ENCODE data around the gene KANSL1. TPM values are rescaled to one million over a fixed set of nuclear protein-coding genes. Genes with fewer than 3 reads are reported as not detected.

Gene KANSL1
- total RNA-seq, 1 experiment from 2014 or later: 72.7 TPM

GRCh38 chr17:46199379-46199778 is 6.2 kb upstream of the KANSL1 start (continued):
- TF ChIP-seq HMGXB4 (CRISPR knock-in tag; IDR thresholded peaks at IDR 0.05): no peak
- TF ChIP-seq RELA (CRISPR knock-in tag; IDR thresholded peaks at IDR 0.05; ENCODE audit: borderline replicate concordance): no peak
- TF ChIP-seq CREM (CRISPR knock-in tag; IDR thresholded peaks at IDR 0.05): no peak

- no peak for DNase-seq (ENCODE audit: low spot score)
- H3K9me3 Mint-ChIP-seq: peaks cover 22% of the 10 kb centered on the region
- peaks cover 10% of the 10 kb centered on the region for H3K4me1 Mint-ChIP-seq
- H3K27ac Mint-ChIP-seq: no peak overlapping the region
- POLR2A ChIA-PET: interaction anchor here (0.6 kb wide), 1 partner anchor 301 kb away, joined by 6 read pairs; no protein-coding TSS in a partner anchor
- peaks cover 33% of the 10 kb centered on the region for H3K36me3 Mint-ChIP-seq
- CTCF ChIA-PET: interaction anchor here (0.5 to 2.4 kb wide), 2 partner anchors 15 to 54 kb away, joined by 4 to 14 read pairs; no protein-coding TSS in a partner anchor
- TF ChIP-seq MLX (CRISPR knock-in tag; IDR thresholded peaks at IDR 0.05) (no peak), ATF3 (CRISPR knock-in tag; conservative IDR thresholded peaks at IDR 0.05) (no peak), E2F5 (CRISPR knock-in tag; IDR thresholded peaks at IDR 0.05) (no peak), SP1 (CRISPR knock-in tag; conservative IDR thresholded peaks at IDR 0.05) (no peak), PREB (CRISPR knock-in tag; IDR thresholded peaks at IDR 0.05; ENCODE audit: borderline replicate concordance) (no peak), ETV6 (CRISPR knock-in tag; IDR thresholded peaks at IDR 0.05) (no peak), SMAD3 (CRISPR knock-in tag; IDR thresholded peaks at IDR 0.05; ENCODE audit: borderline replicate concordance) (no peak), GRHL2 (CRISPR knock-in tag; IDR thresholded peaks at IDR 0.05; ENCODE audit: insufficient replicate concordance, severe bottlenecking) (no peak), SOX15 (CRISPR knock-in tag; IDR thresholded peaks at IDR 0.05) (no peak)
- no peak overlapping the region for H3K4me3 Mint-ChIP-seq
- 0 out of 2 replicates have a peak, but pooled peaks cover 2% of the 10 kb centered on the region for H3K27me3 Mint-ChIP-seq (ENCODE audit: low read depth)
- ATAC-seq: no peak
These were observed 5.0 kb upstream of the KANSL1 start for GRCh38 chr17:46198233-46198632.

GRCh38 chr17:46197530-46197929 is 4.3 kb upstream of the KANSL1 start:
- Mint-ChIP-seq H3K9me3 (peaks cover 22% of the 10 kb centered on the region), H3K4me3 (no peak overlapping the region), H3K36me3 (peaks cover 33% of the 10 kb centered on the region), H3K27ac (no peak overlapping the region), H3K27me3 (ENCODE audit: low read depth) (0 out of 2 replicates have a peak, but pooled peaks cover 2% of the 10 kb centered on the region), H3K4me1 (peaks cover 10% of the 10 kb centered on the region)
- DNase-seq (ENCODE audit: low spot score) (no peak), ATAC-seq (no peak)
- ChIA-PET CTCF (interaction anchor here (0.9 kb wide), 1 partner anchor 16 kb away, joined by 3 read pairs; no protein-coding TSS in a partner anchor), POLR2A (interaction anchor here (0.6 kb wide), 1 partner anchor 301 kb away, joined by 6 read pairs; no protein-coding TSS in a partner anchor)
- TF ChIP-seq ATF1 (CRISPR knock-in tag; IDR thresholded peaks at IDR 0.05): no peak
- TF ChIP-seq TEAD1 (CRISPR knock-in tag; IDR thresholded peaks at IDR 0.05): no peak
- no peak for TF ChIP-seq JUN (CRISPR knock-in tag; IDR thresholded peaks at IDR 0.05)
- TF ChIP-seq ATF6 (CRISPR knock-in tag; IDR thresholded peaks at IDR 0.05): no peak
- no peak for TF ChIP-seq USF2 (CRISPR knock-in tag; IDR thresholded peaks at IDR 0.05)
- no peak for TF ChIP-seq ARID4B (CRISPR knock-in tag; IDR thresholded peaks at IDR 0.05; ENCODE audit: borderline replicate concordance)
- no peak for TF ChIP-seq EMX1 (CRISPR knock-in tag; IDR thresholded peaks at IDR 0.05)

Data from WTC11 (cell line).